ENCODE data around the gene XRN1. TPM values are rescaled to one million over a fixed set of nuclear protein-coding genes. Genes with fewer than 3 reads are reported as not detected.

The XRN1 gene
- total RNA-seq: 16.9 and 18.8 TPM in 2 replicates

GRCh38 chr3:142447852-142448823, at the start of gene XRN1:
Gene XRN1 (minus strand): TSS chr3:142448037. CDS start chr3:142447944, 93 bp downstream.
- Histone ChIP-seq H3K4me3 (ENCODE audit: low read depth, low read length) (peak within 1 kb of the TSS; percentile 63), H3K27me3 (ENCODE audit: control insufficient read depth, insufficient read depth, low read length) (no peaks in the 10 kb centered on the region), H3K36me3 (ENCODE audit: control insufficient read depth, insufficient read depth, low read length) (peaks cover 1% of the 10 kb centered on the region)
- peak; percentile 73 for DNase-seq (ENCODE audit: low read depth)
- no peak for TF ChIP-seq CTCF (IDR thresholded peaks at IDR 0.05; ENCODE audit: insufficient read depth, low read length, poor library complexity, severe bottlenecking)

DNA sequence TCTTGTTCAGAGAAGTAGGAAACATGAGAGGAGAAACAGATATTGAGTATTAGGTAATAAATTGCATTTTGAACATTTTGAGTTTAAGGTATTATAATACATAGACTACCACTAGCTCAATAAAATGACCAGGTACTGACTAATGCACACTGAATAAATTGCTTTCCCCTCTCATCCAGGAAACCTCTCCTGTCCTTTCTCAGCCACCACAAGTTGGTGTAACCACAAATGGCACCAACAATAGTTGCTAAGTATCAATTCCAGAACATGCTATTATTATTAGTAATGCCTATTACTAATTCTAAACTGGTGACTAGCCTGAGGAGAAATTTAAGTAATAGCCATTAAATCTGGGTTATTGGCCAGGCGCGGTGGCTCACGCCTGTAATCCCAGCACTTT, 47.3 kb upstream of the XRN1 start:
- no peak for TF ChIP-seq CTCF (IDR thresholded peaks at IDR 0.05; ENCODE audit: insufficient read depth, low read length, poor library complexity, severe bottlenecking)
- DNase-seq (ENCODE audit: low read depth): no peak
- no peaks in the 10 kb centered on the region for H3K27me3 ChIP-seq (ENCODE audit: control insufficient read depth, insufficient read depth, low read length)
- H3K4me3 ChIP-seq (ENCODE audit: low read depth, low read length): no peak overlapping the region
- no peaks in the 10 kb centered on the region for H3K36me3 ChIP-seq (ENCODE audit: control insufficient read depth, insufficient read depth, low read length)

GRCh38 chr3:142492184-142492583, 44.3 kb upstream of the XRN1 start:
- H3K27me3 ChIP-seq (ENCODE audit: control insufficient read depth, insufficient read depth, low read length): no peaks in the 10 kb centered on the region
- DNase-seq (ENCODE audit: low read depth): no peak
- no peaks in the 10 kb centered on the region for H3K36me3 ChIP-seq (ENCODE audit: control insufficient read depth, insufficient read depth, low read length)
- H3K4me3 ChIP-seq (ENCODE audit: low read depth, low read length): no peak overlapping the region
- no peak for TF ChIP-seq CTCF (IDR thresholded peaks at IDR 0.05; ENCODE audit: insufficient read depth, low read length, poor library complexity, severe bottlenecking)

GRCh38 chr3:142489572-142490323, 41.9 kb upstream of the XRN1 start:
- no peak for DNase-seq (ENCODE audit: low read depth)
- no peaks in the 10 kb centered on the region for H3K27me3 ChIP-seq (ENCODE audit: control insufficient read depth, insufficient read depth, low read length)
- TF ChIP-seq CTCF (IDR thresholded peaks at IDR 0.05; ENCODE audit: insufficient read depth, low read length, poor library complexity, severe bottlenecking): no peak
- no peak overlapping the region for H3K4me3 ChIP-seq (ENCODE audit: low read depth, low read length)
- H3K36me3 ChIP-seq (ENCODE audit: control insufficient read depth, insufficient read depth, low read length): peaks cover 1% of the 10 kb centered on the region

DNA sequence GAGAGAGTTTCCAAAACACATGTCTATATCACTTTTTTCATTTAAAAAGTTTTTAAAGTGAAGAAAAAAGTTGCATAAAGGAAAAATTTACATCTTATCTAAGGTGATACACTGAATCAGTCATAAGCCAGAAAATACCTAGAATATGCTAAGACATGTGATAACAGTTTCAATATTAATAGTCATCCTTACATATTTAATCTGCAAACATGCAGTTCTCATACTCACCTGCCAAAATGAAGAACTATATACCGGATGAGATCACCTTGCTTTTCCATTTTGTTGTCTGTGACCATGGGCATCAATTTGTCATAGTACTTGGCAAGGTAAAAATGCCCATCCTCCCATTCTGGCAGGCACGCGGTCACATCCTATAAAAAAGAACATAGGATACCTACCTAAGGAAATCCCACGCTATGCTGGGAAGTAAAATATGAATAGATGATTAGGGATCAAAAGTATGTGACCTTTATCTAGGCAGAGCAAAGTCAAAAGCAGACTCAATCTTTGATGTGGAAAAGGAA, 37.1 kb upstream of the XRN1 start:
- H3K36me3 ChIP-seq (ENCODE audit: control insufficient read depth, insufficient read depth, low read length): peaks cover 3% of the 10 kb centered on the region
- H3K27me3 ChIP-seq (ENCODE audit: control insufficient read depth, insufficient read depth, low read length): no peaks in the 10 kb centered on the region
- no peak for DNase-seq (ENCODE audit: low read depth)
- TF ChIP-seq CTCF (IDR thresholded peaks at IDR 0.05; ENCODE audit: insufficient read depth, low read length, poor library complexity, severe bottlenecking): no peak
- H3K4me3 ChIP-seq (ENCODE audit: low read depth, low read length): no peak overlapping the region
